Retinal pigment epithelial cell (primary cell): ENCODE data around the gene LY9.

Source experiments
- DNase-seq: peaks from one replicate; pipeline ENCODE4 v3.0.0-alpha.2; 2010; ENCODE audit warnings: low read depth
- H3K4me3 ChIP-seq: 2 replicates; pipeline ENCODE4 v1.5.1; 2011; ENCODE audit warnings: mild to moderate bottlenecking, low read length, control low read depth, moderate library complexity
- TF ChIP-seq, protein P1 (sequence below): conservative IDR thresholded peaks from 2 replicates; pipeline ENCODE4 v1.5.1; 2011; ENCODE audit warnings: low read depth, low read length, control low read depth, inconsistent platforms

LY9 gene

DNA sequence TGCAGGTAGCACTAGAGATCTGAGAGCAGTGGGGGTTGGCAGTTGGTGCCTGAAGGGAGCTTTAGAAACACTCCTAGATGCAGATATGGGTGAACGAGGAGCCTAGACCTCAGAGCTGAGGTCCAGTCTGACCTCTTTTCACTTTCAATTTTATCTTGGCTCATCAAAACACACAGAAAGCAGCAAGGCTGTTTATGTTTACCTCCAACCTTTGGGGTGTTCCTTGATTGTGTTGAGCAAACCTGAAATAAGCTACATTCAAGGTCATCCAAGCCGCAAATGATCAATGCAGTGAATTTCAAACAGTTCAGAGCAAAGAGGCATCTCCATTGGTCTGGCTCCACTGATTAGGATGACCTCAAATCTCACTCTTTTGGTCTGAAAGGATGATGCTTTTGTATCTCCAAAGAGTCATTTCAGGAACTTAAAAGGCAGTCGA, 1.3 kb downstream of the LY9 start:
- H3K4me3 ChIP-seq: no peak overlapping the region
- no peak for DNase-seq
- TF ChIP-seq, protein P1, sequence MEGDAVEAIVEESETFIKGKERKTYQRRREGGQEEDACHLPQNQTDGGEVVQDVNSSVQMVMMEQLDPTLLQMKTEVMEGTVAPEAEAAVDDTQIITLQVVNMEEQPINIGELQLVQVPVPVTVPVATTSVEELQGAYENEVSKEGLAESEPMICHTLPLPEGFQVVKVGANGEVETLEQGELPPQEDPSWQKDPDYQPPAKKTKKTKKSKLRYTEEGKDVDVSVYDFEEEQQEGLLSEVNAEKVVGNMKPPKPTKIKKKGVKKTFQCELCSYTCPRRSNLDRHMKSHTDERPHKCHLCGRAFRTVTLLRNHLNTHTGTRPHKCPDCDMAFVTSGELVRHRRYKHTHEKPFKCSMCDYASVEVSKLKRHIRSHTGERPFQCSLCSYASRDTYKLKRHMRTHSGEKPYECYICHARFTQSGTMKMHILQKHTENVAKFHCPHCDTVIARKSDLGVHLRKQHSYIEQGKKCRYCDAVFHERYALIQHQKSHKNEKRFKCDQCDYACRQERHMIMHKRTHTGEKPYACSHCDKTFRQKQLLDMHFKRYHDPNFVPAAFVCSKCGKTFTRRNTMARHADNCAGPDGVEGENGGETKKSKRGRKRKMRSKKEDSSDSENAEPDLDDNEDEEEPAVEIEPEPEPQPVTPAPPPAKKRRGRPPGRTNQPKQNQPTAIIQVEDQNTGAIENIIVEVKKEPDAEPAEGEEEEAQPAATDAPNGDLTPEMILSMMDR: no peak

DNA sequence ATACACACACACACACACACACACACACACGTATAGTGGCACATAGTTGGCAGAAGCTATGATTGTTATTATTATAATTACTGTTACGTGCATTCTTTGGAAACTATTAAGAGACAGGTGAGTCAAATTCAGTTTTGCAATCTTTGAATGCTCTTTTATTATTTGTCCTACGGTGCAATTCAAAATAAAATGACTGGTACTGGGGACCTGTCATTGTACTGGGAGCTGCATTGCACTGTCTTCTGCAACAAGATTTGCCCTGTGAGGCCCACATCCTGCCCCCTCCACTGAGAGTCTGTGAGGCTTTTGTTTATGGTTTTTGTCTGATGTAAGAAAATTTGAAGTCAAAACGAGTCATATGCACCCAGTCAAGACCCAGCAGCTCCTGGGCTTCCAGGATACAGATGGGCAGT, 1.9 kb downstream of the LY9 start:
- TF ChIP-seq, protein P1: no peak
- no peak overlapping the region for H3K4me3 ChIP-seq
- DNase-seq: no peak

DNA sequence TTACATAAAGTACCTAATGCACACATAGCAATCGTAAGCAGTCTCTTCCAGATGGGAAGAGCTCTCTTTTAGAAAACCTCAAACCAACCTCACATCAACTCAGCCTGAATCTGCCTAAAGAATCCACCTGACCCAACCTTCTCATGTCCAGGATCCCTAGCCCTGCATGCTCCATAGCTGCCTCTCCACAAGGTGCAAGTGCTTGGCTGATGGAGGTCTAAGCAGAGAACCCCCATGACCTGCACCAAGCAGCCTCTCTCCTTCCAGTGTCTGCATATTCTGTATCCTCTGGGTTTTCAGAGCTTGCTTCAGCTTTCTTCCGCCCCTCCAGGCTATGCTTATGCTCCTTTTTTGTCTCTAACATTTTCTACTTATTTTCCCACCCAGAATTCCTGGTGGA, 2.5 kb downstream of the LY9 start:
- H3K4me3 ChIP-seq: no peak overlapping the region

DNA sequence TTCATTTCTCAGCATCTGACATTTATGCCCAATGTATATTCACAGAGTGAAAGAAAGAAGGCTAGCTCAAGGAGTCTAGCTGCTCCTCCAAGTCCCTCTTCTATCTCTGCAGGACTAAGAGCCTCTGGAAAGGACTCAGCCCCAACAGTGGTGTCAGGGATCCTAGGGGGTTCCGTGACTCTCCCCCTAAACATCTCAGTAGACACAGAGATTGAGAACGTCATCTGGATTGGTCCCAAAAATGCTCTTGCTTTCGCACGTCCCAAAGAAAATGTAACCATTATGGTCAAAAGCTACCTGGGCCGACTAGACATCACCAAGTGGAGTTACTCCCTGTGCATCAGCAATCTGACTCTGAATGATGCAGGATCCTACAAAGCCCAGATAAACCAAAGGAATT, 3.7 kb downstream of the LY9 start:
- TF ChIP-seq, protein P1: no peak
- DNase-seq: no peak
- H3K4me3 ChIP-seq: no peak overlapping the region

More for the DNA sequence above, 2.5 kb downstream of the LY9 start:
- no peak for DNase-seq
- TF ChIP-seq, protein P1: no peak

DNA sequence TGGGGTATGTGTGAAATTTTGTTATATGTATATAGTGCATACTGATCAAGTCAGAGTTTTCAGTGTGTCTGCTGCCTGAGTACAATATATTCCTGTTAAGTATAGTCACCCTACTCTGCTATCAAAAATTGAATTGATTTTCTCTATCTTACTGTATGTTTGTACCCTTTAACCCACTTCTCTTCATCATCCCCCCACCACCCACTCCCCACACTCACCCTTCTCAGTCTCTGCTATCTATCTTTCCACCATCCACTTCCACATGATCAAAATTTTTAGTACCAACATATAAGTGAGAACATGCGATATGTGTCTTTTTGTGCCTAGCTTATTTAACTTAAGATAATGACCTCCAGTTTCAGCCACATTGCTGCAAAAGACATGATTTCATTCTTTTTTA, 4.2 kb downstream of the LY9 start:
- H3K4me3 ChIP-seq: no peak overlapping the region
- DNase-seq: no peak
- TF ChIP-seq, protein P1: no peak

DNA sequence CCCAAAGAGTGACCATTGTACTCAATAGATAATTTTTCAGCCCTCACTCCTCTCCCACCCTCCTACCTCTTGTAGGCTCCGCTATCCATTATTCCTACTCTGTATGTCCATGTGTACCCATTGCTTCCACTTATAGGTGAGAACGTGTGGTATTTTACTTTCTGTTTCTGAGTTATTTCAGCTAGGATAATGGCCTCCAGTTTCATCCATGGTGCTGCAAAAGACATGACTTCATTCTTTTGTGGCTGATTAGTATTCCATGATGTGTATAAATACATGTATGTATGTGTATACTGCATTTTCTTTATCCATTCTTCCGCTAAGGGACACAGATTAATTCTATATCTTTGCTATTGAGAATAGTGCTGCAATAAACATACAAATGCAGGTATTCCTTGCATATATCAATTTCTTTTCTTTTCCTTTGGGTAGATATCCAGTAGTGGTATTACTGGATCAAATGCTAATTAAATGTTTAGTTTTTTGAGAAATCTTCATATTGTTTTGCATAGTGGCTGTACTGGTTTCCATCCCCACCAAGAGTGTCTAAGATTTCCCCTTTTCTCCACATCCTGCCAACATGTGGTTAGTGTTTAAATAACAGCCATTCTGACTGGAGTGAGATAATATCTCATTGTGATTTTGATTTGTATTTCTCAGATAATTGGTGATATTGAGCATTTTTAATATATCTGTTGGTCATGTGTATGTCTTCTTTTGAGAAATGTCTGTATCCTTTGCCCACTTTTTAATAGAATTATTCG, 4.9 kb downstream of the LY9 start:
- TF ChIP-seq, protein P1: no peak
- DNase-seq: no peak
- no peak overlapping the region for H3K4me3 ChIP-seq

DNA sequence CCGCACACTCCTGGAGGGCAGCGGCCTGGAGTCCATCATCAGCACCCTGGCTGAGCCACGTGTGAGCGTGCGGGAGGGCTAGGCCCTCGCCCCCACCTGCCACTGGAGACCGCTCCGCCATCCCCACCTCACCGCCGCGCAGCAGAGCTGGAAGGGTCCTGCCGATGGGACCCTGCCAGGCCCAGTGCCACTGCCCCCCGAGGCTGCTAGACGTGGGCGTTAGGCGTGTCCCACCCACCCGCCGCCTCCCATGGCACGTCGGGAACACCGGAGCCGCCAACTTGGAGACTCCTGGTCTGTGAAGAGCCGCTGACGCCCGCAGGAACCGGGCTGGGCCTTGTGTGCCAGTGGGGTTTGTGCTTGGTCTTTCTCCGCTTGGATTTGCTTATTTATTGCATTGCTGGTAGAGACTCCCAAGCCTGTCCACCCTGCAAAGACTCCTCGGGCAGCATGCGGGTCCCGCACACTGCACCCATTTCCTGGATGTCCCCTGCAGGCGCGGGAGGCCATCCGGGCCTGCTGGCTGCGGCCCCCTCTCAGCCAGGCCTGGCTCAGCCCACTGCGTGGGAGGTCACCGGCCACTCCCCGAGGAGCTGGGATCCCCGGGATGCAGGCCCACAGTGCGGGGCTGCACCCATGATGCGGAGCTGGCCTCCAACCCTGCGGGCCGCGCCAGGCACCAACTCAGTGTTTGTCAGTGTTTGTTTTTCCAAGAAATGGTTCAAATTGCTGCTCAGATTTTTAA, 6.0 kb downstream of the LY9 start:
- DNase-seq: no peak
- TF ChIP-seq, protein P1: no peak

More for the DNA sequence above, 6.0 kb downstream of the LY9 start:
- no peak overlapping the region for H3K4me3 ChIP-seq
